IMR-90 (cell line): Measurements from ENCODE around the gene ALOXE3. TPM values are rescaled to one million over a fixed set of nuclear protein-coding genes. Genes with fewer than 3 reads are reported as not detected.

Experiments used
- ATAC-seq: fragments of 200-7000 bp; cut with Tn5 transposase; 2 replicates; pipeline ENCODE4 v1.9.1; 2020; ENCODE audit warnings: low read depth, mild to moderate bottlenecking, moderate library complexity
- BruUV-seq: library from RNA; stranded (reverse); fragments of 400-500 nt; replicated peaks from 2 replicates; lab custom pipeline; 2021; lab: Mats Ljungman, UMichigan
- CTCF ChIA-PET: fragments of 300-600 bp; formaldehyde crosslinking; extraction: SDS; loops from one replicate; lab custom pipeline; 2021; ENCODE audit warnings: antibody characterized with exemption; lab: Yijun Ruan, JAX
- POLR2A ChIA-PET: fragments of 300-600 bp; sonication (Branson Sonifier 250); formaldehyde crosslinking; loops from one replicate; lab custom pipeline; 2022; ENCODE audit warnings: antibody characterized with exemption; ENCODE audit not compliant: unreplicated experiment; lab: Charles Lee
- DNase-seq: peaks from one replicate; pipeline ENCODE4 v3.0.0; 2013
- H2AFZ ChIP-seq: replicated peaks from 2 replicates; pipeline ENCODE3; 2013; ENCODE audit warnings: low read length, mild to moderate bottlenecking; ENCODE audit not compliant: poor library complexity
- H2AK5ac ChIP-seq: 2 replicates; pipeline ENCODE4 v1.6.1; 2013; ENCODE audit warnings: low read depth, low read length, inconsistent platforms
- H2AK9ac ChIP-seq: replicated peaks from 2 replicates; pipeline ENCODE3; 2013; ENCODE audit warnings: mild to moderate bottlenecking, low read depth, low read length, moderate library complexity; ENCODE audit not compliant: poor library complexity
- H2BK120ac ChIP-seq: 2 replicates; pipeline ENCODE4 v1.6.1; 2013; ENCODE audit warnings: low read depth, low read length, inconsistent platforms
- H2BK15ac ChIP-seq: 3 replicates; pipeline ENCODE4 v1.6.1; 2013; ENCODE audit warnings: low read depth, low read length, inconsistent platforms
- H2BK20ac ChIP-seq: 2 replicates; pipeline ENCODE4 v1.6.1; 2013; ENCODE audit warnings: low read depth, mild to moderate bottlenecking, inconsistent platforms, low read length, moderate library complexity
- H2BK5ac ChIP-seq: 2 replicates; pipeline ENCODE4 v1.6.1; 2013; ENCODE audit warnings: mild to moderate bottlenecking, low read depth, low read length, inconsistent platforms; ENCODE audit not compliant: poor library complexity, severe bottlenecking
- H3K14ac ChIP-seq: replicated peaks from 2 replicates; pipeline ENCODE4 v1.6.1; 2013; ENCODE audit warnings: low read depth, low read length, inconsistent platforms
- H3K18ac ChIP-seq: 2 replicates; pipeline ENCODE4 v1.6.1; 2013; ENCODE audit warnings: low read depth, low read length, control low read depth
- H3K23ac ChIP-seq: 2 replicates; pipeline ENCODE4 v1.6.1; 2013; ENCODE audit warnings: low read depth, low read length, inconsistent platforms
- H3K27ac ChIP-seq: 2 replicates; pipeline ENCODE4 v1.5.1; 2013; ENCODE audit warnings: mild to moderate bottlenecking, control low read depth, low read length; ENCODE audit not compliant: insufficient read depth
- H3K27me3 ChIP-seq: 2 replicates; pipeline ENCODE4 v1.6.1; 2013; ENCODE audit warnings: low read length; ENCODE audit not compliant: control insufficient read depth, insufficient read depth
- H3K36me3 ChIP-seq: 2 replicates; pipeline ENCODE4 v1.6.1; 2013; ENCODE audit warnings: low read length, mixed read lengths; ENCODE audit not compliant: control insufficient read depth, insufficient read depth
- H3K4ac ChIP-seq: 2 replicates; pipeline ENCODE4 v1.6.1; 2013; ENCODE audit warnings: low read depth, low read length, inconsistent platforms
- H3K4me1 ChIP-seq: 2 replicates; pipeline ENCODE4 v1.6.1; 2013; ENCODE audit warnings: low read length, mixed read lengths; ENCODE audit not compliant: control insufficient read depth, insufficient read depth
- H3K4me2 ChIP-seq: 2 replicates; pipeline ENCODE4 v1.6.1; 2013; ENCODE audit warnings: low read depth, mild to moderate bottlenecking, control low read depth, low read length, moderate library complexity
- H3K4me3 ChIP-seq: 2 replicates; pipeline ENCODE4 v1.5.1; 2013; ENCODE audit warnings: low read depth, mild to moderate bottlenecking, control low read depth, low read length, moderate library complexity; ENCODE audit not compliant: insufficient read depth
- H3K56ac ChIP-seq: 2 replicates; pipeline ENCODE4 v1.6.1; 2013; ENCODE audit warnings: low read length, inconsistent platforms; ENCODE audit not compliant: insufficient read depth; ENCODE audit errors: extremely low read depth
- H3K79me1 ChIP-seq, 2 experiments: 2 replicates each; pipeline ENCODE4 v1.6.1; 2013; ENCODE audit warnings: low read length in 2 of 2, inconsistent platforms in 1 of 2, low read depth in 1 of 2
- H3K9ac ChIP-seq: 2 replicates; pipeline ENCODE4 v1.6.1; 2013; ENCODE audit warnings: low read depth, low read length, control low read depth
- H3K9me1 ChIP-seq: 2 replicates; pipeline ENCODE4 v1.6.1; 2013; ENCODE audit warnings: low read length, inconsistent platforms; ENCODE audit not compliant: insufficient read depth
- H3K9me3 ChIP-seq: 2 replicates; pipeline ENCODE4 v1.6.1; 2013; ENCODE audit warnings: low read length; ENCODE audit not compliant: control insufficient read depth, insufficient read depth
- H4K20me1 ChIP-seq: 2 replicates; pipeline ENCODE4 v1.6.1; 2013; ENCODE audit warnings: low read length, inconsistent platforms; ENCODE audit not compliant: insufficient read depth
- H4K5ac ChIP-seq: 2 replicates; pipeline ENCODE4 v1.6.1; 2013; ENCODE audit warnings: mild to moderate bottlenecking, low read depth, low read length, control low read depth
- H4K8ac ChIP-seq, 2 experiments: 2 replicates each; pipeline ENCODE4 v1.6.1; 2013; ENCODE audit warnings: low read depth in 2 of 2, low read length in 2 of 2, control low read depth in 1 of 2, inconsistent platforms in 1 of 2
- H4K91ac ChIP-seq: 2 replicates; pipeline ENCODE4 v1.6.1; 2013; ENCODE audit warnings: low read depth, low read length, inconsistent platforms; ENCODE audit not compliant: insufficient read depth
- BHLHE40 ChIP-seq: fragments of 150-350 bp; IDR thresholded peaks from 2 replicates; pipeline ENCODE4 v1.6.1; 2016; ENCODE audit warnings: mild to moderate bottlenecking, low read depth, low read length
- CHD1 ChIP-seq: IDR thresholded peaks from 2 replicates; pipeline ENCODE4 v1.6.1; 2012; ENCODE audit warnings: low read depth, low read length, improper control_type of control experiment
- MAZ ChIP-seq: IDR thresholded peaks from 2 replicates; pipeline ENCODE4 v1.6.1; 2012; ENCODE audit warnings: low read depth, mild to moderate bottlenecking, low read length, improper control_type of control experiment, moderate library complexity, borderline replicate concordance
- MXI1 ChIP-seq: IDR thresholded peaks from 2 replicates; pipeline ENCODE4 v1.6.1; 2012; ENCODE audit warnings: low read depth, mild to moderate bottlenecking, low read length, moderate library complexity, borderline replicate concordance
- NFE2L2 ChIP-seq: fragments of 150-350 bp; IDR thresholded peaks from 2 replicates; pipeline ENCODE4 v1.6.1; 2016; ENCODE audit warnings: low read depth, mild to moderate bottlenecking, low read length
- POLR2A ChIP-seq: IDR thresholded peaks from 2 replicates; pipeline ENCODE4 v1.6.1; 2012; ENCODE audit warnings: mild to moderate bottlenecking, low read depth, low read length
- RAD21 ChIP-seq: IDR thresholded peaks from 2 replicates; pipeline ENCODE4 v1.6.1; 2012; ENCODE audit warnings: low read length, improper control_type of control experiment
- WGBS, 2 experiments: methylation state at CpG; one replicate each; pipeline versions ENCODE4 v1.1.5 to v1.1.7; 2013; ENCODE audit warnings: missing lambda C conversion rate in 2 of 2; ENCODE audit not compliant: insufficient read length in 1 of 2; ENCODE audit errors: extremely low coverage in 2 of 2; 5-methylcytosine and 5-hydroxymethylcytosine counted together
- dilution Hi-C: fragments of 300-500 bp; cut with HindIII; formaldehyde crosslinking; loops from one replicate; pipeline ENCODE4 v1.14.3; 2018; ENCODE audit warnings: low sequenced_read_pairs; ENCODE audit not compliant: unreplicated experiment
- in situ Hi-C: fragments of 300-500 bp; cut with MboI; formaldehyde crosslinking; loops from 3 replicates; pipeline ENCODE4 v1.14.3; 2019; ENCODE audit warnings: low sequenced_read_pairs, inconsistent platforms, mixed read lengths
- intact Hi-C: fragments of 100-400 bp; cut with micrococcal nuclease; formaldehyde crosslinking; loops from 2 replicates; pipeline ENCODE4 v1.10.0; 2022
- polyA plus RNA-seq, 3 experiments: library from polyadenylated mRNA; depleted of rRNA; stranded (reverse); fragments of >200 nt; gene quantifications; 2 replicates each; pipeline ENCODE4 v1.2.3, GENCODE V29; 2012; ENCODE audit warnings: low replicate concordance in 1 of 3
- total RNA-seq: library from RNA; depleted of rRNA; stranded (reverse); fragments of >200 nt; gene quantifications from 2 replicates; pipeline ENCODE4 v1.2.3, GENCODE V29; 2012
- TF ChIP-seq, protein P1 (sequence below): fragments of 150-350 bp; IDR thresholded peaks from 2 replicates; pipeline ENCODE4 v1.6.1; 2016; ENCODE audit warnings: low read depth, mild to moderate bottlenecking, low read length, moderate library complexity, borderline replicate concordance
- TF ChIP-seq, protein P2 (sequence below): fragments of 150-350 bp; IDR thresholded peaks from 2 replicates; pipeline ENCODE4 v1.6.1; 2017; ENCODE audit warnings: mild to moderate bottlenecking, antibody characterized with exemption, low read length, low read depth

ALOXE3 gene
- total and polyA plus RNA-seq, 2 of the 4 experiments (the other 2 are of a cell fraction): under 0.01 to 0.26 TPM

DNA sequence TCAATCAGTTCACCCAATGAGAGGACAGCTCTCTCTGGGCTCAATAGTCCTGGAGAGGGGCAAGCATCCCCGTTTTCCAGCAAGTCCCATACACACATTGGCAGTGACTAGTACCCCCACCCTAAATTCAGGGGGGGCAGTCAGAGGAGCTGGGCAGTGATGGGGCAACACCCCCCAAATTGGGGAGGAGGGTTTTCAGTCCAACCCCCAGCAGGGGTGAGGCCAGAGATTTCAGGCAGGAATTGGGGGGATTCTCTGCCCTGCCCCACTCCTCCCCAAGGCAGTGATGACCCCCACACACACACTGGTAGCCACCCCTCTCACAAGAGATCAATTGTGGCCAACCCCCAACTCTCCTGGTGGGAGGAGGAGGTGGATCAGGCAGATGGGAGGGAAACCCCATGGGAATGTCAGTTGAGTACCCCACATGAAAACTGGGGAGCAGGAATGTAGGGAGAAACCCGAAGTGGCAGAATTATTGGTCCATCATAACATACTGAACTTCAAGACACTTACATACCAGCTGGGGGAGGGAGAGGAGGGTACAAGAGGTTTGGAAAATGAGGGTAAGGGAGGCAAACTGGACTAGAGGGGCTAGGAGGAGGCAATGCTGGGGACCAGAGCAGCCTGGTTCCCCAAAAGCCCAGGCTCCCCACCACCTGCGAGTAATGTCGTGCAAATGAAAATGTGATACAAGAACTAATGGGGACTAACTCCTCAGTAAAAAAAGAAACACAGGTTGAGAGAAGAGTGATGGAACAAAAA, 41.3 kb upstream of the ALOXE3 start:
- no peak overlapping the region for H4K8ac ChIP-seq
- peaks cover 29% of the 10 kb centered on the region for H3K4me1 ChIP-seq
- intact Hi-C loops: loop anchor here (5.0 kb wide), 1 partner anchor 77 kb away; no protein-coding TSS in a partner anchor
- H2BK15ac ChIP-seq: no peak overlapping the region
- no peak overlapping the region for H2AK5ac ChIP-seq
- no CpG with 5 or more reads among the region's 4 CpGs for WGBS, 2 experiments
- H3K9me3 ChIP-seq: no peaks in the 10 kb centered on the region
- no peak overlapping the region for H3K4ac ChIP-seq
- H3K79me1 ChIP-seq: peaks cover 21 to 53% of the 10 kb centered on the region in 2 experiments
- peaks cover 15% of the 10 kb centered on the region for H3K9me1 ChIP-seq
- ChIA-PET CTCF (interaction anchor here (1.1 kb wide), 1 partner anchor 21 kb away, joined by 3 read pairs; no protein-coding TSS in a partner anchor), POLR2A (interaction anchor here (1.1 kb wide), 1 partner anchor 13 kb away, joined by 4 read pairs; no protein-coding TSS in a partner anchor)
- no peak overlapping the region for H3K4me3 ChIP-seq
- H4K91ac ChIP-seq: no peak overlapping the region
- H3K36me3 ChIP-seq: peaks cover 15% of the 10 kb centered on the region
- no peak overlapping the region for H2BK120ac ChIP-seq
- H3K27ac ChIP-seq: no peak overlapping the region
- H3K14ac ChIP-seq: no peak overlapping the region
- DNase-seq (no peak), ATAC-seq (no peak)
- no peak overlapping the region for H2AFZ ChIP-seq
- TF ChIP-seq BHLHE40: no peak
- TF ChIP-seq MXI1: no peak
- no peak for TF ChIP-seq RAD21
- no peak for TF ChIP-seq POLR2A
- TF ChIP-seq NFE2L2: no peak
- no peak for TF ChIP-seq MAZ
- no peak for TF ChIP-seq CHD1
- TF ChIP-seq, protein P1, sequence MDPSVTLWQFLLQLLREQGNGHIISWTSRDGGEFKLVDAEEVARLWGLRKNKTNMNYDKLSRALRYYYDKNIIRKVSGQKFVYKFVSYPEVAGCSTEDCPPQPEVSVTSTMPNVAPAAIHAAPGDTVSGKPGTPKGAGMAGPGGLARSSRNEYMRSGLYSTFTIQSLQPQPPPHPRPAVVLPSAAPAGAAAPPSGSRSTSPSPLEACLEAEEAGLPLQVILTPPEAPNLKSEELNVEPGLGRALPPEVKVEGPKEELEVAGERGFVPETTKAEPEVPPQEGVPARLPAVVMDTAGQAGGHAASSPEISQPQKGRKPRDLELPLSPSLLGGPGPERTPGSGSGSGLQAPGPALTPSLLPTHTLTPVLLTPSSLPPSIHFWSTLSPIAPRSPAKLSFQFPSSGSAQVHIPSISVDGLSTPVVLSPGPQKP: no peak
- TF ChIP-seq, protein P2, sequence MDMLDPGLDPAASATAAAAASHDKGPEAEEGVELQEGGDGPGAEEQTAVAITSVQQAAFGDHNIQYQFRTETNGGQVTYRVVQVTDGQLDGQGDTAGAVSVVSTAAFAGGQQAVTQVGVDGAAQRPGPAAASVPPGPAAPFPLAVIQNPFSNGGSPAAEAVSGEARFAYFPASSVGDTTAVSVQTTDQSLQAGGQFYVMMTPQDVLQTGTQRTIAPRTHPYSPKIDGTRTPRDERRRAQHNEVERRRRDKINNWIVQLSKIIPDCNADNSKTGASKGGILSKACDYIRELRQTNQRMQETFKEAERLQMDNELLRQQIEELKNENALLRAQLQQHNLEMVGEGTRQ: no peak
- no peak overlapping the region for H3K18ac ChIP-seq
- dilution Hi-C loops: no loop called here
- in situ Hi-C loops: loop anchor here (25.0 kb wide), 1 partner anchor 922 kb away; the partner anchor contains the start of genes DVL2, GABARAP and PHF23
- H2BK5ac ChIP-seq: no peak overlapping the region
- no TSS peak for BruUV-seq
- no peak overlapping the region for H2BK20ac ChIP-seq
- peaks cover 14% of the 10 kb centered on the region for H4K20me1 ChIP-seq
- no peak overlapping the region for H3K9ac ChIP-seq
- H3K23ac ChIP-seq: no peak overlapping the region
- no peak overlapping the region for H2AK9ac ChIP-seq
- H3K4me2 ChIP-seq: no peak overlapping the region
- H3K56ac ChIP-seq: no peak overlapping the region
- H4K5ac ChIP-seq: no peak overlapping the region
- H3K27me3 ChIP-seq: no peaks in the 10 kb centered on the region
